ENCODE measurements around the gene NUBP1.

The NUBP1 gene

GRCh38 chr16:10808218-10808617, 64.6 kb downstream of the NUBP1 start:
- H3K9ac ChIP-seq (ENCODE audit: low read length) = no peak overlapping the region
- H3K4me1 ChIP-seq (ENCODE audit: control insufficient read depth, insufficient read depth, low read length) = no peaks in the 10 kb centered on the region
- H3K9me3 ChIP-seq (ENCODE audit: control insufficient read depth, low read length) = peaks cover 6% of the 10 kb centered on the region
- no peak for DNase-seq (ENCODE audit: low read depth)
- peaks cover 17% of the 10 kb centered on the region for H3K27me3 ChIP-seq (replicated peaks; ENCODE audit: control insufficient read depth, insufficient read depth, low read length)
- no peak overlapping the region for H3K4me3 ChIP-seq (ENCODE audit: low read length)
- H3K36me3 ChIP-seq (ENCODE audit: control insufficient read depth, insufficient read depth, low read length, severe bottlenecking) = no peaks in the 10 kb centered on the region

GRCh38 chr16:10808850-10809249, 65.2 kb downstream of the NUBP1 start:
- Histone ChIP-seq H3K9me3 (ENCODE audit: control insufficient read depth, low read length) (peaks cover 6% of the 10 kb centered on the region), H3K36me3 (ENCODE audit: control insufficient read depth, insufficient read depth, low read length, severe bottlenecking) (no peaks in the 10 kb centered on the region), H3K27me3 (replicated peaks; ENCODE audit: control insufficient read depth, insufficient read depth, low read length) (peaks cover 17% of the 10 kb centered on the region), H3K4me3 (ENCODE audit: low read length) (no peak overlapping the region), H3K4me1 (ENCODE audit: control insufficient read depth, insufficient read depth, low read length) (no peaks in the 10 kb centered on the region), H3K9ac (ENCODE audit: low read length) (no peak overlapping the region)
- no peak for DNase-seq (ENCODE audit: low read depth)

DNA sequence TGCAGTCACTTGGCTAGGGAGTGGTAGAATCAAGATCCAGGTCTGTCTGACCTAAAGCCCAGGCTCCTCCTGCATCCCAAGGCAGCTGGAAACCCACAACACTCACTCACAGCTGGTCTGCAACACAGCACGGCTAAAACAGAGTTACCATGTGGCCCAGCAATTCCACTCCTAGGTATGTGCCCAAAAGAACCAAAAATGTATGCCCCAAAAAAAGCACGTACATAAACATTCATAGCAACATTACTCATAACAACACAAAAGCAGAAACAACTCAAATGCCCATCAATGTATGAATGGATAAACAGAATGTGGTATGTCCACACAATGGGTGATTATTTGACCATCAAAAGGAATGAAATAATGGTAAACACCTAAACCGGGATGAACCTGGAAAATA, 66.1 kb downstream of the NUBP1 start:
- Histone ChIP-seq H3K27me3 (replicated peaks; ENCODE audit: control insufficient read depth, insufficient read depth, low read length) (peaks cover 17% of the 10 kb centered on the region), H3K4me3 (ENCODE audit: low read length) (no peak overlapping the region), H3K4me1 (ENCODE audit: control insufficient read depth, insufficient read depth, low read length) (no peaks in the 10 kb centered on the region), H3K9me3 (ENCODE audit: control insufficient read depth, low read length) (peaks cover 6% of the 10 kb centered on the region), H3K9ac (ENCODE audit: low read length) (no peak overlapping the region), H3K36me3 (ENCODE audit: control insufficient read depth, insufficient read depth, low read length, severe bottlenecking) (no peaks in the 10 kb centered on the region)
- DNase-seq (ENCODE audit: low read depth) = no peak

- Histone ChIP-seq H3K4me1 (ENCODE audit: control insufficient read depth, insufficient read depth, low read length) (no peaks in the 10 kb centered on the region), H3K4me3 (ENCODE audit: low read length) (no peak overlapping the region), H3K9ac (ENCODE audit: low read length) (no peak overlapping the region), H3K9me3 (ENCODE audit: control insufficient read depth, low read length) (peaks cover 6% of the 10 kb centered on the region), H3K36me3 (ENCODE audit: control insufficient read depth, insufficient read depth, low read length, severe bottlenecking) (no peaks in the 10 kb centered on the region), H3K27me3 (replicated peaks; ENCODE audit: control insufficient read depth, insufficient read depth, low read length) (peaks cover 22% of the 10 kb centered on the region)
- DNase-seq (ENCODE audit: low read depth) = no peak
Observed at GRCh38 chr16:10812312-10813098, 68.9 kb downstream of the NUBP1 start.

DNA sequence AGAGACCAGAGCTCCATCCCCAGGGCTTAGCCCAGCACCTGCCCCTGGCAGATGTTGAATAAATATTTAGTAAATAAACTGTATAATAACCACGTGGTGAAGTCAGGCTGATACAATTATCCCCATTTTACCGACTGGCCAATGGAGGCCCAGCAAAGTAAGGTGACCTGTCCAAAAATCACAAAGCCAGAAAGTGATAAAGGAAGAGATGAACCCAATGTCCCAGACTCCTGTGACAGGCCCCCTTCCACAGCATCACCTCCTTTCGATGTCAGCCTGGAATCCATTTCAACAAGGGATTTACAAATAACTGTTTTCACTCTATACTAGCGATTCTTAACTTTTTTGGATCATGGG, 69.4 kb downstream of the NUBP1 start:
- peaks cover 21% of the 10 kb centered on the region for H3K27me3 ChIP-seq (replicated peaks; ENCODE audit: control insufficient read depth, insufficient read depth, low read length)
- H3K36me3 ChIP-seq (ENCODE audit: control insufficient read depth, insufficient read depth, low read length, severe bottlenecking) = no peaks in the 10 kb centered on the region
- H3K9me3 ChIP-seq (ENCODE audit: control insufficient read depth, low read length) = peaks cover 6% of the 10 kb centered on the region
- H3K4me3 ChIP-seq (ENCODE audit: low read length) = no peak overlapping the region
- no peak overlapping the region for H3K9ac ChIP-seq (ENCODE audit: low read length)
- DNase-seq (ENCODE audit: low read depth) = no peak
- H3K4me1 ChIP-seq (ENCODE audit: control insufficient read depth, insufficient read depth, low read length) = no peaks in the 10 kb centered on the region

- DNase-seq (ENCODE audit: low read depth) = no peak
- H3K9me3 ChIP-seq (ENCODE audit: control insufficient read depth, low read length) = no peaks in the 10 kb centered on the region
Observed at GRCh38 chr16:10817514-10817913, 73.9 kb downstream of the NUBP1 start.

GRCh38 chr16:10817963-10818941, 74.6 kb downstream of the NUBP1 start, which contains the start of gene TVP23A:
Gene TVP23A (minus strand): TSS chr16:10818794. CDS start chr16:10818493, 301 bp downstream.
- H3K4me3 ChIP-seq (ENCODE audit: low read length) = no peak within 1 kb of the TSS
- no peaks in the 10 kb centered on the region for H3K9me3 ChIP-seq (ENCODE audit: control insufficient read depth, low read length)
- no peaks in the 10 kb centered on the region for H3K4me1 ChIP-seq (ENCODE audit: control insufficient read depth, insufficient read depth, low read length)
- H3K9ac ChIP-seq (ENCODE audit: low read length) = no peak within 1 kb of the TSS
- H3K27me3 ChIP-seq (replicated peaks; ENCODE audit: control insufficient read depth, insufficient read depth, low read length) = peaks cover 24% of the 10 kb centered on the region
- no peaks in the 10 kb centered on the region for H3K36me3 ChIP-seq (ENCODE audit: control insufficient read depth, insufficient read depth, low read length, severe bottlenecking)
- no peak for DNase-seq (ENCODE audit: low read depth)

More at GRCh38 chr16:10817514-10817913, 73.9 kb downstream of the NUBP1 start:
- Histone ChIP-seq H3K4me3 (ENCODE audit: low read length) (no peak overlapping the region), H3K36me3 (ENCODE audit: control insufficient read depth, insufficient read depth, low read length, severe bottlenecking) (no peaks in the 10 kb centered on the region), H3K27me3 (replicated peaks; ENCODE audit: control insufficient read depth, insufficient read depth, low read length) (peaks cover 24% of the 10 kb centered on the region), H3K4me1 (ENCODE audit: control insufficient read depth, insufficient read depth, low read length) (no peaks in the 10 kb centered on the region), H3K9ac (ENCODE audit: low read length) (no peak overlapping the region)

Data from adipocyte (in vitro differentiated cells).